HG02973 (cell line): ENCODE measurements around the gene RNF123.
"Not testable (repeated sequence)": the region's sequence is repeated elsewhere in the genome, so short reads cannot be mapped to it uniquely, and the experiment has no call there.

Source experiments
- ATAC-seq: cut with Tn5 transposase; IDR thresholded peaks from one replicate; pipeline ENCODE4 v1.9.1; 2021; ENCODE audit warnings: moderate library complexity; ENCODE audit not compliant: unreplicated experiment

RNF123 gene

GRCh38 chr3:49738067-49738713 lies 48.8 kb downstream of the RNF123 start:
- ATAC-seq, result no peak

GRCh38 chr3:49740427-49740826 lies 51.1 kb downstream of the RNF123 start:
- no peak for ATAC-seq

- no peak for ATAC-seq
These were observed 56.6 kb downstream of the RNF123 start for GRCh38 chr3:49745986-49746385.

- no peak for ATAC-seq
These were observed 58.6 kb downstream of the RNF123 start for GRCh38 chr3:49747792-49748480.

- not testable (repeated sequence) for ATAC-seq
These were observed 59.5 kb downstream of the RNF123 start for GRCh38 chr3:49748874-49749273.

GRCh38 chr3:49750056-49750455 lies 60.7 kb downstream of the RNF123 start:
- ATAC-seq, result no peak

- no peak for ATAC-seq
These were observed 62.1 kb downstream of the RNF123 start for GRCh38 chr3:49751501-49751900.

GRCh38 chr3:49754536-49754935 lies 65.2 kb downstream of the RNF123 start:
- ATAC-seq, result no peak

GRCh38 chr3:49756036-49756435 lies 66.7 kb downstream of the RNF123 start:
- no peak for ATAC-seq

GRCh38 chr3:49757197-49757596 lies 67.8 kb downstream of the RNF123 start:
- ATAC-seq, result no peak

GRCh38 chr3:49759226-49759625 lies 69.9 kb downstream of the RNF123 start:
- no peak for ATAC-seq

GRCh38 chr3:49761661-49762060 lies 72.3 kb downstream of the RNF123 start:
- ATAC-seq, result no peak

GRCh38 chr3:49763981-49764380 lies 74.6 kb downstream of the RNF123 start:
- ATAC-seq, result no peak

- no peak for ATAC-seq
These were observed 80.0 kb downstream of the RNF123 start for GRCh38 chr3:49769286-49769915.

- ATAC-seq, result no peak
These were observed 80.6 kb downstream of the RNF123 start for GRCh38 chr3:49769926-49770325.
